Measurements from ENCODE around the gene RNF224. TPM values are rescaled to one million over a fixed set of nuclear protein-coding genes. Genes with fewer than 3 reads are reported as not detected.

The RNF224 gene
- total RNA-seq, 1 experiment from 2014 or later, result 0.25 TPM

Other genes with a start within 250 kb of the RNF224 start
- 0.28 to 1.4 TPM (median 0.77 TPM) in 5 replicates for gene PTGDS, start 250.0 kb upstream of the RNF224 start, total RNA-seq (2022; extraction: Qiagen RNA extraction)
- gene LCNL1, start 244.5 kb upstream of the RNF224 start, total RNA-seq (2022; extraction: Qiagen RNA extraction), result 0.03 to 0.31 TPM (median 0.18 TPM) in 5 replicates
- 43.1 to 70.9 TPM (median 62.8 TPM) in 5 replicates for gene PAXX, start 235.1 kb upstream of the RNF224 start, total RNA-seq (2022; extraction: Qiagen RNA extraction)
- 3.3 to 6.7 TPM (median 5.0 TPM) in 5 replicates for gene CLIC3, start 230.9 kb upstream of the RNF224 start, total RNA-seq (2022; extraction: Qiagen RNA extraction)
- gene ABCA2, start 199.3 kb upstream of the RNF224 start, total RNA-seq (2022; extraction: Qiagen RNA extraction), result 12.4 to 27.7 TPM (median 24.8 TPM) in 5 replicates
- gene FUT7, start 195.4 kb upstream of the RNF224 start, total RNA-seq (2022; extraction: Qiagen RNA extraction), result 0.04 to 0.10 TPM (median 0.05 TPM) in 4 of 5 replicates, not detected in the other
- 34.4 to 84.3 TPM (median 78.9 TPM) in 5 replicates for gene NPDC1, start 181.3 kb upstream of the RNF224 start, total RNA-seq (2022; extraction: Qiagen RNA extraction)
- 3.1 to 6.4 TPM (median 5.4 TPM) in 5 replicates for gene ENTPD2, start 173.4 kb upstream of the RNF224 start, total RNA-seq (2022; extraction: Qiagen RNA extraction)
- gene SAPCD2, start 156.9 kb upstream of the RNF224 start, total RNA-seq (2022; extraction: Qiagen RNA extraction), result 13.4 to 23.9 TPM (median 21.4 TPM) in 5 replicates
- gene UAP1L1, start 150.0 kb upstream of the RNF224 start, total RNA-seq (2022; extraction: Qiagen RNA extraction), result 8.1 to 15.8 TPM (median 11.1 TPM) in 5 replicates
- gene MAN1B1, start 140.5 kb upstream of the RNF224 start, total RNA-seq (2022; extraction: Qiagen RNA extraction), result 36.8 to 53.3 TPM (median 51.6 TPM) in 5 replicates
- 67.5 to 115 TPM (median 108 TPM) in 5 replicates for gene DPP7, start 112.8 kb upstream of the RNF224 start, total RNA-seq (2022; extraction: Qiagen RNA extraction)
- 0.16 to 0.41 TPM (median 0.32 TPM) in 5 replicates for gene GRIN1, start 88.3 kb upstream of the RNF224 start, total RNA-seq (2022; extraction: Qiagen RNA extraction)
- gene LRRC26, start 57.5 kb upstream of the RNF224 start, total RNA-seq (2022; extraction: Qiagen RNA extraction), result 0.19 to 1.5 TPM (median 0.77 TPM) in 5 replicates
- not detected in 5 replicates for gene TMEM210, start 55.4 kb upstream of the RNF224 start, total RNA-seq (2022; extraction: Qiagen RNA extraction)
- 20.3 to 35.3 TPM (median 31.4 TPM) in 5 replicates for gene ANAPC2, start 38.9 kb upstream of the RNF224 start, total RNA-seq (2022; extraction: Qiagen RNA extraction)
- 99.1 to 134 TPM (median 125 TPM) in 5 replicates for gene SSNA1, start 38.8 kb upstream of the RNF224 start, total RNA-seq (2022; extraction: Qiagen RNA extraction)
- gene TPRN, start 26.8 kb upstream of the RNF224 start, total RNA-seq (2022; extraction: Qiagen RNA extraction), result 6.4 to 11.2 TPM (median 10.5 TPM) in 5 replicates
- 34.6 to 42.9 TPM (median 39.6 TPM) in 5 replicates for gene TMEM203, start 21.9 kb upstream of the RNF224 start, total RNA-seq (2022; extraction: Qiagen RNA extraction)
- gene NDOR1, start 21.8 kb upstream of the RNF224 start, total RNA-seq (2022; extraction: Qiagen RNA extraction), result 8.1 to 18.5 TPM (median 15.8 TPM) in 5 replicates
- gene RNF208, start 5.3 kb upstream of the RNF224 start, total RNA-seq (2022; extraction: Qiagen RNA extraction), result 1.2 to 2.2 TPM (median 2.0 TPM) in 5 replicates
- gene CYSRT1, start 2.3 kb upstream of the RNF224 start, total RNA-seq (2022; extraction: Qiagen RNA extraction), result 3.6 to 5.1 TPM (median 4.6 TPM) in 5 replicates
- gene SLC34A3, start 3.4 kb downstream of the RNF224 start, total RNA-seq (2022; extraction: Qiagen RNA extraction), result 0.05 to 0.11 TPM (median 0.06 TPM) in 5 replicates
- 618 to 867 TPM (median 780 TPM) in 5 replicates for gene TUBB4B, start 13.8 kb downstream of the RNF224 start, total RNA-seq (2022; extraction: Qiagen RNA extraction)
- not detected in 5 replicates for gene STPG3, start 23.8 kb downstream of the RNF224 start, total RNA-seq (2022; extraction: Qiagen RNA extraction)
- gene NELFB, start 27.8 kb downstream of the RNF224 start, total RNA-seq (2022; extraction: Qiagen RNA extraction), result 41.3 to 57.7 TPM (median 53.2 TPM) in 5 replicates
- gene TOR4A, start 50.2 kb downstream of the RNF224 start, total RNA-seq (2022; extraction: Qiagen RNA extraction), result 16.3 to 27.6 TPM (median 24.2 TPM) in 5 replicates
- gene NRARP, start 74.8 kb downstream of the RNF224 start, total RNA-seq (2022; extraction: Qiagen RNA extraction), result 1.7 to 3.0 TPM (median 2.9 TPM) in 5 replicates
- gene EXD3, start 195.7 kb downstream of the RNF224 start, total RNA-seq (2022; extraction: Qiagen RNA extraction), result 3.0 to 5.7 TPM (median 5.3 TPM) in 5 replicates
- 0.41 to 1.7 TPM (median 1.4 TPM) in 5 replicates for gene NOXA1, start 195.9 kb downstream of the RNF224 start, total RNA-seq (2022; extraction: Qiagen RNA extraction)
- 0.14 to 0.25 TPM (median 0.16 TPM) in 5 replicates for gene ENTPD8, start 213.9 kb downstream of the RNF224 start, total RNA-seq (2022; extraction: Qiagen RNA extraction)
- gene NSMF, start 231.8 kb downstream of the RNF224 start, total RNA-seq (2022; extraction: Qiagen RNA extraction), result 28.8 to 42.8 TPM (median 38.8 TPM) in 5 replicates